HFF-Myc (cell line): ENCODE data around the gene UBAC2.

ENCODE experiments used
- DNase-seq: peaks from one replicate; pipeline ENCODE4 v3.0.0-alpha.2; 2011; ENCODE audit warnings: low read depth; ENCODE audit errors: extremely low read depth
- H3K4me3 ChIP-seq: replicated peaks from 2 replicates; pipeline ENCODE4 v1.5.1; 2011; ENCODE audit warnings: low read depth, mild to moderate bottlenecking, control low read depth, low read length
- CTCF ChIP-seq: IDR thresholded peaks from 2 replicates; pipeline ENCODE4 v1.5.1; 2012; ENCODE audit warnings: mild to moderate bottlenecking, low read depth, low read length, control low read depth; ENCODE audit errors: missing control alignments

UBAC2 gene

DNA sequence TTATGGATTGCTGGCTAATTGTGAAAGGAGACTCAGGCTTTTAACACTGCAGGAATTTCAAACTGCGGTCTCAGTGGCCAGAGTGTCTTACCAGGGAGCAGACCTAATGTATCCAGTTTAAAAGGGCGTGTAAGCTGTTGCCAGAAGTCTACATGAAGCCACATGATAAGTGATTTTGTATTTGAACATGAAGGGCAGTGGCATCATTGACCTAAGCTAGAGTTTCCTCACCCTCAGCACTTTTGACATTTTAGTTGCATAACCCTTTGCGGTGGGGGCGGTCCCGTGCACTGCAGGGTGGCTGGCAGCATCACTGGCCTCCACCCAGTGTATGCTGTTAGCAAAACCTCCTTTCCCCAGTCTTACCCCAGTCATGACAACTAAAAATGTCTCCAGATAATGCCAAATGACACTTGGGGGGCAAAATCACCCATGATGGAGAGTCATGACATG is 81.2 kb downstream of the UBAC2 start:
- H3K4me3 ChIP-seq = no peak overlapping the region
- no peak for DNase-seq
- TF ChIP-seq CTCF = no peak

DNA sequence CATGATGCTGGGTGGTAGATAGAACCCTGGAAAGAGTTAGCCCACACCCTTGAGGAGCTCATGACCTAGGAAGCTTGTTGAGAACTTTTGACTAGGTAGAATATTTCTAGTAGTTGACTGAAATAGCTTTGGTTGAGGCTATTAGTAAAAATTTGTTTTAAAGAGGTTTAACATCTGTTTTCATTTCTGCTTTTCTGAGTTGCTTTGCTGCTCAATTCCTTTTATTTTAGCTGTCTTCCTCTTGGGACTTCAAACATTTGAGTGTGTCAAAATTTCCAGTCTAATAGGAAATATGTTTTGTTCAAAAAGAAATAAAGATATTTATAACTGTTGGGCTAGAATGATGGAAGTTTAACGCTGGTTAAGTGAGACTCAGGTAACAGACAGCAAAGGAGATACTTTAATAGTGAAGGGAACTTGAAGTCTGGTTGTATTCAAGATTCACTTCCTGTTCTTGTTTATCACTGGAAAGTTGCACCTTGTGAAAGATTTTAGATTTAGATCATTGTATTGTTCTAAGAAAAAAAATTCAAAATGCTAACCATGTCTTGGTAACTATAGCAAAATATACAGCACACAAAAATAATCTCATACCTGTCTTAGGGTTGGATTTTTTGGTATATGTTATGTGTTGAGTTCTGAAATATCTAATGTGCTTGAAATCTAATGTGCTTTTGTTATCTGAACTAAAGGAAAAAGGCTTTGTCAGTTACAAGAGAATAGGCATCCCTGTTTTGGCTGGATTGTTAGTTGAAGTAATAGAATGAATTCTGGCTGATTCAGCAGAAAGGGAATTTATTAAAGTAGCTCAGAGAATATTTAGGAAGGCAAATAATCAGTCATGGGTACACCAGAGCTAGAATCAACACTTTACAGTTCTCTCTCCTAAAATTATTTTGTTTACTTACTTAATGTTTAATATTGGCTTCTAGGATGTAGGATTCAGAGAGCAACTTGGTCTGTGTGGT is 81.9 kb downstream of the UBAC2 start:
- DNase-seq = no peak
- no peak overlapping the region for H3K4me3 ChIP-seq
- TF ChIP-seq CTCF = no peak

DNA sequence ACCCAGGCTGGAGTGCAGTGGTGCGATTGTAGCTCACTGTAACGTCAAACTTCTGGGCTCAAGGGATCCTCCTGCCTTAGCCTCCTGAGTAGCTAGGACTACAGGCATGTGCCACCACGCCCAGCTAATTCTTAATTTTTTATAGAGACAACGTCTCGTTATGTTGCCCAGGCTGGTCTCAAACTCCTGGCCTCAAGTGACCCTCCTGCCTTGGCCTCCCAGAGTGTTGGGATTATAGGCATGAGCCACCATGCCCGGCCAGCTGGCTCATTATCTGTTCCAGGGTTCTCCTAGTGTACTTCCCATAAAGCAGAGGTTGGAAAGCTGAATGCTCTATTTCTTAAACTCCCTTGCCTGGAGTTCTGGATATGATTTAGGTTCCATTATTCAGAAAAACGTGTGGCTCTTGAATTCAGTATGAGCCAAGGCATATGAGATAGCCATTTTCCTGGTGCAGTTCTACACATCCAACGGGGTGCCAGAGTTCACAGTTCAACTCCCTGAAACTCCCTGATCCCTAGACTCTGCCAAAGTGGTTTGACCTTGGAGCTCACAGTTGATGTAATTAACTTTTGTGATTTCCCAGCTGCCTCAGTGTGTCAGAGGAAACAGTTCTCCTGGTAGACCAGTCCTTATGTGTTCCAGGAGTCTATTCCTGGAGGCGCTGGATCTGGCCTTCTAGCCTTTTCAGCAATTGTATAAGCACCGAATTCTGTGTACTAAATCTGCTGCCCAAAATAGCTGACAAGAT is 85.0 kb downstream of the UBAC2 start:
- no peak for DNase-seq
- no peak overlapping the region for H3K4me3 ChIP-seq
- no peak for TF ChIP-seq CTCF

DNA sequence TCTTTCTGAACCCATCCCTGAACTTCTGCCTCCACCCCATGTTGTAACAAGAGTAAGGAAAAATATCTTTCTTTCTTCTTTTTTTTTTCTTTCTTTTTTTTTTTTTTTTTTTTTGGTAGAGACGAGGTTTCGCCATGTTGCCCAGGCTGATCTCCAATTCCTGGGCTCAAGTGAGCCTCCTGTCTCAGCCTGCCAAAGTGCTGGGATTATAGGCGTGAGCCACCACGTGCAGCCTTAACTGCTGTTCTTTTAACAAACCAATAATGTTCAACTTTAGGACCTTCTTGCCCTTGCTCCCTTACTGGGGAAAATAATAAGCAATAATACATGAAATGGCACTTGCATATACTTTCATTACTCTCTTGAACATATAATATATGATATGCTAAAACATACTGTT is 86.9 kb downstream of the UBAC2 start:
- no peak for TF ChIP-seq CTCF
- no peak overlapping the region for H3K4me3 ChIP-seq
- no peak for DNase-seq

DNA sequence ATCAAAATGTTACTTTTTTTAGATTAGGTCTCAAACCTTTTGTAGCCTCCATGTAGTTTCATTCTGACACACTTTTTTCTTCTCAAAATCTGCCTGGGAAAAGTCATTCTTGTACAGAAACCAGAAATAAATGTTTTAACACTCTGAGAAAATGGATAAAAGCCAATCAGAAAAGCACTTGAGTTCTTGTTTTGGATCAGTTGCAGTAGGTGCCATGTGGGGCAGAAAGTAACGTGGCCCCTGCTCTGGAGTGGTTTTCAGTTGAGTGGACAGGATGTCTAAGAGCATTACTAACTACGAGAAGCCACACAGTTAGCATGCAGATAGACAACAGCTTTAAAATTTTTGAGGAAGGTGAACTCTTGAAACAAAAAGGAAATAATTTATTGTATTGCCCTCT is 87.4 kb downstream of the UBAC2 start:
- no peak for TF ChIP-seq CTCF
- no peak for DNase-seq
- H3K4me3 ChIP-seq = no peak overlapping the region

- no peak for TF ChIP-seq CTCF
- no peak overlapping the region for H3K4me3 ChIP-seq
- no peak for DNase-seq
Measured at GRCh38 chr13:99289271-99289670, 88.6 kb downstream of the UBAC2 start.
